Heart right ventricle (tissue), 16 donors: ENCODE measurements around the gene TIMP3. TPM values are rescaled to one million over a fixed set of nuclear protein-coding genes. Genes with fewer than 3 reads are reported as not detected.

Source experiments
- ATAC-seq, 8 donors: fragments of 200-7000 bp; cut with Tn5 transposase; one replicate each; pipeline ENCODE4 v1.9.1; 2020; ENCODE audit warnings: mild to moderate bottlenecking in 8 of 8, moderate library complexity in 8 of 8, moderate number of reproducible peaks in 1 of 8
- DNase-seq, 2 donors: peaks; one replicate each; pipeline ENCODE4 v3.0.0-alpha.2; 2020
- H3K27ac ChIP-seq, 10 donors: fragments of 200-600 bp; sonication (generic) in 2 of 10; one replicate each; pipeline versions ENCODE4 v1.5.0 to v1.8.0; 2020 to 2022; ENCODE audit warnings: mild to moderate bottlenecking in 3 of 10
- H3K27me3 ChIP-seq, 7 donors: fragments of 200-600 bp; one replicate each; pipeline ENCODE4 v1.8.0; 2021 to 2022; ENCODE audit warnings: mild to moderate bottlenecking in 2 of 7
- H3K36me3 ChIP-seq, 9 donors: fragments of 200-600 bp; sonication (generic) in 1 of 9; one replicate each; pipeline versions ENCODE4 v1.5.0 to v1.8.0; 2020 to 2022; ENCODE audit warnings: mild to moderate bottlenecking in 2 of 9
- H3K4me1 ChIP-seq, 9 donors: fragments of 200-600 bp; sonication (generic) in 1 of 9; one replicate each; pipeline versions ENCODE4 v1.5.0 to v1.8.0; 2020 to 2022; ENCODE audit warnings: mild to moderate bottlenecking in 4 of 9
- H3K4me3 ChIP-seq, 10 donors: fragments of 200-600 bp; sonication (generic) in 2 of 10; one replicate each; pipeline versions ENCODE4 v1.5.0 to v1.8.0; 2020 to 2022; ENCODE audit warnings: mild to moderate bottlenecking in 7 of 10, moderate library complexity in 2 of 10
- H3K9me3 ChIP-seq, 11 donors: fragments of 200-600 bp in 10 of 11; sonication (generic) in 2 of 11; one replicate each; pipeline versions ENCODE4 v1.5.0 to v1.8.0; 2013 to 2022; ENCODE audit warnings: mild to moderate bottlenecking in 2 of 11, control low read depth in 1 of 11, moderate library complexity in 1 of 11
- CTCF ChIP-seq, 9 donors: fragments of 200-600 bp; sonication (generic) in 2 of 9; IDR thresholded peaks; one replicate each; pipeline versions ENCODE4 v1.5.0 to v1.8.0; 2021 to 2022; ENCODE audit warnings: antibody characterized with exemption in 9 of 9, mild to moderate bottlenecking in 5 of 9, moderate library complexity in 1 of 9
- WGBS, 2 donors: extraction: QIAGEN DNeasy Blood & Tissue Kit; methylation state at CpG; one replicate each; pipeline ENCODE4 v1.1.7; 2013; ENCODE audit warnings: inconsistent platforms in 1 of 2; 5-methylcytosine and 5-hydroxymethylcytosine counted together
- intact Hi-C, 10 donors: fragments of 100-400 bp; cut with DNase I; formaldehyde crosslinking; loops; one replicate each; pipeline versions ENCODE4 v1.11.1 to v1.14.2; 2022
- polyA plus RNA-seq, 2 donors: library from polyadenylated mRNA; stranded (reverse); fragments of 200-250 nt; gene quantifications; one replicate each; pipeline ENCODE4 v1.2.3, GENCODE V29; 2013
- total RNA-seq, 10 donors: library from RNA; stranded (reverse); fragmentation: NEBNext Ultra II Directional in 3 of 10; extraction: Animal tissue kit (Norgen Biotek cat#: 25700) in 3 of 10; gene quantifications; one replicate each; pipeline versions ENCODE4 v1.2.1 to v1.2.4, GENCODE V29; 2021 to 2023
- donor health status: Arrhythmogenic right ventricular cardiomyopathy.
- donor health status: ischemic (EF 13 %, LVEDD 7.1; RV severe dilation, severe dysfunction).
- donor health status: healthy with polysubstance abuse.
- donor health status: DM: no; HTN: yes; CAD: no.
- donor health status: DM: no; HTN: no; CAD: no.
- donor health status: ischemic (EF 25% LVEDD 6.9; RV normal size, moderate dysfunction).
- donor health status: ischemic (EF 25% LVEDD 5.7; RV mildly dilated, moderate dysfunction).
- donor health status: healthy.
- donor health status: DM: yes; HTN: yes; CAD: no.
- donor health status: Ischemic cardiomyopathy.
- donor health status: ischemic (EF 35%, LVEDD 5.7; RV mildly dilated, moderate dysfunction).
- donor health status: nonischemic (EF 11% LVEDD 7.7; RV severe dilation, severe dysfunction).
- donor health status: DM: yes; HTN: yes; CAD: no.
- donor health status: PGD.
- donor health status: ischemic (EF 29% LVEDD 5.4; RV normal size, mild dysfunction).
- donor health status: nonischemic (EF 23%, LVEDD 6.1; RV moderate dilation, normal function).

TIMP3 gene
- total and polyA plus RNA-seq, 12 donors: 91.9 to 380 (median 157) TPM

- Histone ChIP-seq H3K27ac (peak overlapping the region in 9 of 10 donors; percentile 67 to 88 (median 77)), H3K4me3 (no peak overlapping the region), H3K27me3 (peaks cover 0 to 13% (median 0%) of the 10 kb centered on the region in 7 donors), H3K9me3 (peaks cover 0 to 23% (median 2%) of the 10 kb centered on the region in 11 donors), H3K36me3 (no peaks in the 10 kb centered on the region), H3K4me1 (peaks cover 14 to 50% (median 46%) of the 10 kb centered on the region in 9 donors)
- DNase-seq (no peak), ATAC-seq (peak in 4 of 8 donors; percentile 23 to 40 (median 28))
- WGBS, 2 donors: 31 to 32% methylated on average over 12 of the region's 12 CpGs
- TF ChIP-seq CTCF (IDR thresholded peaks at IDR 0.05): no peak
- intact Hi-C loops: loop anchor here in 3 of 10 donors (10.0 kb wide), 2 partner anchors 90 to 230 kb away; no protein-coding TSS in a partner anchor
Observed at GRCh38 chr22:32765132-32765618, 36.3 kb upstream of the TIMP3 start.

GRCh38 chr22:32771756-32772155 lies 29.7 kb upstream of the TIMP3 start:
- TF ChIP-seq CTCF (IDR thresholded peaks at IDR 0.05): no peak
- H3K9me3 ChIP-seq: peaks cover 0 to 16% (median 2%) of the 10 kb centered on the region in 11 donors
- no peaks in the 10 kb centered on the region for H3K27me3 ChIP-seq
- ATAC-seq: peak in 6 of 8 donors; percentile 31 to 67 (median 38)
- H3K4me1 ChIP-seq: peaks cover 0 to 6% (median 0%) of the 10 kb centered on the region in 9 donors
- 50 to 56% methylated on average over 4 of the region's 4 CpGs for WGBS, 2 donors
- peak overlapping the region in 2 of 10 donors; percentile 22 to 53 for H3K27ac ChIP-seq
- no peak for DNase-seq
- no peaks in the 10 kb centered on the region for H3K36me3 ChIP-seq
- intact Hi-C loops: loop anchor here in 1 of 10 donors (10.0 kb wide), 1 partner anchor 47 kb away; no protein-coding TSS in a partner anchor
- H3K4me3 ChIP-seq: no peak overlapping the region

- peaks cover 0 to 6% (median 0%) of the 10 kb centered on the region in 9 donors for H3K4me1 ChIP-seq
- ATAC-seq (peak in 1 of 8 donors; percentile 48), DNase-seq (no peak)
- peak in 8 of 9 donors; percentile 16 to 50 (median 36) for TF ChIP-seq CTCF (IDR thresholded peaks at IDR 0.05)
- intact Hi-C loops: loop anchor here in 1 of 10 donors (10.0 kb wide), 1 partner anchor 51 kb away; no protein-coding TSS in a partner anchor
- WGBS, 2 donors: 72 to 83% methylated on average over 6 of the region's 6 CpGs
- H3K27me3 ChIP-seq: no peaks in the 10 kb centered on the region
- H3K27ac ChIP-seq: no peak overlapping the region
- H3K9me3 ChIP-seq: no peaks in the 10 kb centered on the region
- H3K36me3 ChIP-seq: no peaks in the 10 kb centered on the region
- no peak overlapping the region for H3K4me3 ChIP-seq
Observed at GRCh38 chr22:32775957-32776356, 25.5 kb upstream of the TIMP3 start.

- Histone ChIP-seq H3K4me1 (peaks cover 0 to 6% (median 0%) of the 10 kb centered on the region in 9 donors), H3K36me3 (no peaks in the 10 kb centered on the region), H3K27me3 (no peaks in the 10 kb centered on the region), H3K4me3 (no peak overlapping the region), H3K9me3 (no peaks in the 10 kb centered on the region), H3K27ac (no peak overlapping the region)
- intact Hi-C loops: loop anchor here in 1 of 10 donors (10.0 kb wide), 1 partner anchor 52 kb away; no protein-coding TSS in a partner anchor
- WGBS, 2 donors: 94 to 97% methylated on average over 4 of the region's 4 CpGs
- TF ChIP-seq CTCF (IDR thresholded peaks at IDR 0.05): no peak
- no peak for DNase-seq
- ATAC-seq: no peak
Observed at GRCh38 chr22:32776397-32776796, 25.1 kb upstream of the TIMP3 start.
